ENCODE results near the gene SH3BGRL3.
"Not testable (repeated sequence)": the region's sequence is repeated elsewhere in the genome, so short reads cannot be mapped to it uniquely, and the experiment has no call there.

- TF ChIP-seq EZH2 (IDR thresholded peaks at IDR 0.05; ENCODE audit: insufficient read depth, poor library complexity, severe bottlenecking); EZH2phosphoT487 (IDR thresholded peaks at IDR 0.05; ENCODE audit: insufficient read depth, low read depth): not testable (repeated sequence)
Measured at GRCh38 chr1:26292735-26293134, 12.8 kb downstream of the SH3BGRL3 start.

Data from GM23248 (cell line).